PC-9 (cell line): ENCODE results near the gene ADCY2. TPM values are rescaled to one million over a fixed set of nuclear protein-coding genes. Genes with fewer than 3 reads are reported as not detected.

ENCODE experiments used
- BruUV-seq: library from RNA; stranded (reverse); fragments of 400-500 nt; replicated peaks from 2 replicates; lab custom pipeline; 2021; lab: Mats Ljungman, UMichigan
- CTCF ChIA-PET: fragments of 300-600 bp; sonication (Branson Sonifier 250); formaldehyde crosslinking; loops from one replicate; lab custom pipeline; 2022; ENCODE audit warnings: antibody characterized with exemption; lab: Charles Lee
- POLR2A ChIA-PET: fragments of 300-600 bp; sonication (Branson Sonifier 250); formaldehyde crosslinking; loops from one replicate; lab custom pipeline; 2022; ENCODE audit warnings: antibody characterized with exemption; ENCODE audit not compliant: unreplicated experiment; lab: Charles Lee
- DNase-seq, 2 experiments: peaks; one replicate each; pipeline versions ENCODE4 v3.0.0 to v3.0.0-alpha.2; 2015 to 2022; ENCODE audit warnings: mixed read lengths in 1 of 2
- H2AFZ ChIP-seq: fragments of 200-600 bp; sonication (generic); 2 replicates; pipeline ENCODE4 v1.8.1; 2017; ENCODE audit warnings: antibody characterized with exemption
- H3F3A ChIP-seq: fragments of 200-600 bp; sonication (generic); 2 replicates; pipeline ENCODE4 v1.8.1; 2017; ENCODE audit warnings: antibody characterized with exemption, mild to moderate bottlenecking, low read depth; ENCODE audit not compliant: insufficient read depth
- H3K27ac ChIP-seq: fragments of 200-600 bp; sonication (generic); 2 replicates; pipeline ENCODE4 v1.6.1; 2016; ENCODE audit warnings: mixed run types
- H3K27me3 ChIP-seq: fragments of 200-600 bp; sonication (generic); 2 replicates; pipeline ENCODE4 v1.6.1; 2016; ENCODE audit warnings: low read depth, mixed run types; ENCODE audit not compliant: insufficient read depth
- H3K36me3 ChIP-seq: fragments of 200-600 bp; sonication (generic); 2 replicates; pipeline ENCODE4 v1.6.1; 2016; ENCODE audit warnings: low read depth, mixed run types
- H3K4me1 ChIP-seq: fragments of 200-600 bp; sonication (generic); replicated peaks from 2 replicates; pipeline ENCODE4 v1.6.1; 2016; ENCODE audit warnings: mixed run types; ENCODE audit not compliant: insufficient read depth
- H3K4me2 ChIP-seq: fragments of 200-600 bp; sonication (generic); 2 replicates; pipeline ENCODE4 v1.6.1; 2017; ENCODE audit warnings: mixed run types
- H3K4me3 ChIP-seq: fragments of 200-600 bp; sonication (generic); 2 replicates; pipeline ENCODE4 v1.6.1; 2016; ENCODE audit warnings: mixed run types
- H3K79me2 ChIP-seq: fragments of 200-600 bp; sonication (generic); 2 replicates; pipeline ENCODE4 v1.6.1; 2017; ENCODE audit warnings: low read depth, mixed run types
- H3K9me2 ChIP-seq: fragments of 200-600 bp; sonication (generic); 2 replicates; pipeline ENCODE4 v1.8.1; 2017; ENCODE audit warnings: mild to moderate bottlenecking; ENCODE audit not compliant: insufficient read depth
- H3K9me3 ChIP-seq: fragments of 200-600 bp; sonication (generic); 2 replicates; pipeline ENCODE4 v1.8.1; 2016; ENCODE audit warnings: low read depth; ENCODE audit not compliant: insufficient read depth
- H4K20me1 ChIP-seq: fragments of 200-600 bp; sonication (generic); 2 replicates; pipeline ENCODE4 v1.8.1; 2017; ENCODE audit not compliant: insufficient read depth
- EZH2 ChIP-seq: fragments of 200-600 bp; sonication (generic); IDR thresholded peaks from 2 replicates; pipeline ENCODE4 v1.8.0; 2017; ENCODE audit warnings: antibody characterized with exemption, low read depth
- intact Hi-C: fragments of 100-400 bp; cut with micrococcal nuclease; formaldehyde crosslinking; loops from one replicate; pipeline ENCODE4 v1.10.0; 2022; ENCODE audit not compliant: unreplicated experiment
- total RNA-seq: library from RNA; stranded (reverse); gene quantifications from 2 replicates; pipeline ENCODE4 v1.2.3, GENCODE V29; 2021
- TF ChIP-seq, protein P1 (sequence below): fragments of 200-600 bp; sonication (generic); conservative IDR thresholded peaks from 2 replicates; pipeline ENCODE4 v1.6.1; 2017; ENCODE audit warnings: mixed run types, antibody characterized with exemption, mild to moderate bottlenecking, moderate library complexity

ADCY2 gene
- total RNA-seq, 1 experiment from 2014 or later, result not detected

GRCh38 chr5:7500256-7500655 lies 104.3 kb downstream of the ADCY2 start:
- TF ChIP-seq EZH2, result no peak
- TF ChIP-seq, protein P1, sequence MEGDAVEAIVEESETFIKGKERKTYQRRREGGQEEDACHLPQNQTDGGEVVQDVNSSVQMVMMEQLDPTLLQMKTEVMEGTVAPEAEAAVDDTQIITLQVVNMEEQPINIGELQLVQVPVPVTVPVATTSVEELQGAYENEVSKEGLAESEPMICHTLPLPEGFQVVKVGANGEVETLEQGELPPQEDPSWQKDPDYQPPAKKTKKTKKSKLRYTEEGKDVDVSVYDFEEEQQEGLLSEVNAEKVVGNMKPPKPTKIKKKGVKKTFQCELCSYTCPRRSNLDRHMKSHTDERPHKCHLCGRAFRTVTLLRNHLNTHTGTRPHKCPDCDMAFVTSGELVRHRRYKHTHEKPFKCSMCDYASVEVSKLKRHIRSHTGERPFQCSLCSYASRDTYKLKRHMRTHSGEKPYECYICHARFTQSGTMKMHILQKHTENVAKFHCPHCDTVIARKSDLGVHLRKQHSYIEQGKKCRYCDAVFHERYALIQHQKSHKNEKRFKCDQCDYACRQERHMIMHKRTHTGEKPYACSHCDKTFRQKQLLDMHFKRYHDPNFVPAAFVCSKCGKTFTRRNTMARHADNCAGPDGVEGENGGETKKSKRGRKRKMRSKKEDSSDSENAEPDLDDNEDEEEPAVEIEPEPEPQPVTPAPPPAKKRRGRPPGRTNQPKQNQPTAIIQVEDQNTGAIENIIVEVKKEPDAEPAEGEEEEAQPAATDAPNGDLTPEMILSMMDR, result no peak
- Histone ChIP-seq H3K4me3 (no peak overlapping the region), H3K27me3 (peaks cover 15% of the 10 kb centered on the region), H3K79me2 (no peaks in the 10 kb centered on the region), H3K27ac (no peak overlapping the region), H3K9me2 (no peaks in the 10 kb centered on the region), H3K36me3 (no peaks in the 10 kb centered on the region), H2AFZ (no peak overlapping the region), H3K9me3 (no peaks in the 10 kb centered on the region), H4K20me1 (no peaks in the 10 kb centered on the region), H3K4me2 (no peak overlapping the region), H3K4me1 (no peaks in the 10 kb centered on the region), H3F3A (no peaks in the 10 kb centered on the region)
- ChIA-PET CTCF (no interaction called here), POLR2A (no interaction called here)
- no TSS peak for BruUV-seq
- no peak for DNase-seq
- intact Hi-C loops, result no loop called here

DNA sequence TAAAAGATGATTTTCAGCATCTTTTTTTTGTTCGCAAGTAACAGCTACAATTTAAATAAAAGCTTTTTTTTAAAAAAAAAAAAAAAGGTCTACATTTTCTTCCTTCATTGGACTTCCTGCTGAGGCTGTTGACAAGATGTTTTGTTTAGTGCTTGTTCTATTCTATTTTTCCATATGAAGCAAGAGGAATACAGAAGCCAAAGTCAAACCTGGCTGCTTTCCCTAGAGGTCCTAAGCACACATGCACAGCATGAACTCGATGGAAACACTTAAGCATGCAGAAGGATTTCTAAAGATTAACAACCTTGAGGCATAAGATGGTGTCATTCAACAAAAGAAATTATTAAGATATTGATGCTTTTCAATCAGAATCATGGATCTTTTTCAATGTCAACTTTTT lies 105.1 kb downstream of the ADCY2 start:
- Histone ChIP-seq H2AFZ (no peak overlapping the region), H3K9me3 (no peaks in the 10 kb centered on the region), H3K4me2 (no peak overlapping the region), H3K27me3 (peaks cover 15% of the 10 kb centered on the region), H3K9me2 (no peaks in the 10 kb centered on the region), H3K36me3 (no peaks in the 10 kb centered on the region), H4K20me1 (no peaks in the 10 kb centered on the region), H3K79me2 (no peaks in the 10 kb centered on the region), H3K27ac (no peak overlapping the region), H3K4me1 (no peaks in the 10 kb centered on the region), H3F3A (no peaks in the 10 kb centered on the region), H3K4me3 (no peak overlapping the region)
- ChIA-PET CTCF (no interaction called here), POLR2A (no interaction called here)
- DNase-seq, result no peak
- intact Hi-C loops, result no loop called here
- no peak for TF ChIP-seq EZH2
- TF ChIP-seq, protein P1, result no peak
- BruUV-seq, result no TSS peak

DNA sequence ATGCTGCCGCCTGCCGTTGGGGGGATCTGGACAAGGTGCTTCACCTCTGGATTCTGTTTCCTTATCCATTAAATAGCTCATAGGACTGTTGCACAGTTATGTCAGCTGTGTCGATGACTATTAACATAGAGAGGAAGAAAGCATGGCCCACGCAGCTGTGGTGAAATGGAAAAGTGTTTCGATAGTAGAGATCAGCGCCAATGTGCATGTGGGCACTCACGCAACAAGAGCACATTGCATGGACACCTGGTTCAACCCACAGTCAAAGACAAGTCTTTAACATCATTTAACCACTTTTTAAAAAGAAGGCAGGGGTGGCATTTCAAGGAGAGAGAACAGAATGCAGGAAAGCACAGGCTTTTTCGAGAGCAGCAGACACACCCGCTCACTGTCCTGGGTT lies 107.6 kb downstream of the ADCY2 start:
- H3K36me3 ChIP-seq, result no peaks in the 10 kb centered on the region
- H3K9me2 ChIP-seq, result no peaks in the 10 kb centered on the region
- no peaks in the 10 kb centered on the region for H3F3A ChIP-seq
- no peak overlapping the region for H3K27ac ChIP-seq
- no peak overlapping the region for H2AFZ ChIP-seq
- ChIA-PET POLR2A (no interaction called here), CTCF (no interaction called here)
- H3K79me2 ChIP-seq, result no peaks in the 10 kb centered on the region
- H3K27me3 ChIP-seq, result peaks cover 26% of the 10 kb centered on the region
- BruUV-seq, result no TSS peak
- DNase-seq, result no peak
- TF ChIP-seq, protein P1, result no peak
- no peak for TF ChIP-seq EZH2
- H3K4me1 ChIP-seq, result no peaks in the 10 kb centered on the region
- no peak overlapping the region for H3K4me2 ChIP-seq
- intact Hi-C loops, result no loop called here
- H3K9me3 ChIP-seq, result no peaks in the 10 kb centered on the region
- no peak overlapping the region for H3K4me3 ChIP-seq
- no peaks in the 10 kb centered on the region for H4K20me1 ChIP-seq
